ENCODE measurements around the gene GPHA2. TPM values are rescaled to one million over a fixed set of nuclear protein-coding genes. Genes with fewer than 3 reads are reported as not detected.

Gene GPHA2
- total RNA-seq, 1 experiment from 2014 or later = not detected

- no peak for DNase-seq (ENCODE audit: low read depth)
Observed at GRCh38 chr11:64891215-64891848, 44.4 kb downstream of the GPHA2 start.

GRCh38 chr11:64890522-64890939, 45.2 kb downstream of the GPHA2 start:
- DNase-seq (ENCODE audit: low read depth) = no peak

DNA sequence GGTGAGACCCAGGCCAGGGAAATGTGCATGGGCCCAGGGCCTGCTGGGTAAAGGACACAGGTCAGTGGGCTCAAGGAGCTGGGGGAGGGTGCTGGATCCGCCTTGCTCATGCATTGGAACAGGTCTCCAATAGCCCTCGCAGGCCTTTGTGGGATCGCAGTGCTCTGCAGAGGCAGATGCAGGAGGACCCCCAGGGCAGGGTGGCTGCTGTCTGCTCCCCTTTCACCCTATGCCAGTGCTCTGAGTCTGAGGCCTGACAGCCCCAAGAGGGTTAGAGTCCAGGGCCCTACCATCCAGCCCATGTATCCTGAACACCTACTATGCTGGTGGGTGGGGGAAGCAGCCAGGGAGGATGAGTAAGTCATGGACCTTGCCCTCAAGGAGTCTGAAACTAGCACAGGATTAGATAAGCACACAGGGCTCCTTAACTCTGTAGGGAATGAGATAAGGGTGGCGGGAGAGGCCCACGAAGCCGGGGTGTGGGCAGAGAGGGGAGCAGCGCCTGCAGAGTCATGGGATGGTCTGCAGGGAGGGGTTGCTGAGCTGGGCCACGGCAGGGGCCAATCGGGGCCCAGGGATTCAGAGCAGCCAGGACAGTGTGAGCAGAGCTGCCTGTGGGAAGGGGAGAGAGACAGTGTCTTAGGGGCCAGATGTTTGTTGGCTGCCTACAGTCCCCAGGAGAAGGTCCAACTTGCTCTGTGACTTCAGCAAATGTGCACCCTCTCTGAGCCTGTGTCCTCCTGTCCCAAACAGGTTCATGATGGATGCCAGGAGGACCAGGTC, 46.8 kb downstream of the GPHA2 start:
- no peak for DNase-seq (ENCODE audit: low read depth)

- no peak for DNase-seq (ENCODE audit: low read depth)
Observed at GRCh38 chr11:64888406-64888728, 47.3 kb downstream of the GPHA2 start.

- peak; percentile 56 for DNase-seq (ENCODE audit: low read depth)
Observed at GRCh38 chr11:64887757-64888405, 47.8 kb downstream of the GPHA2 start.

DNA sequence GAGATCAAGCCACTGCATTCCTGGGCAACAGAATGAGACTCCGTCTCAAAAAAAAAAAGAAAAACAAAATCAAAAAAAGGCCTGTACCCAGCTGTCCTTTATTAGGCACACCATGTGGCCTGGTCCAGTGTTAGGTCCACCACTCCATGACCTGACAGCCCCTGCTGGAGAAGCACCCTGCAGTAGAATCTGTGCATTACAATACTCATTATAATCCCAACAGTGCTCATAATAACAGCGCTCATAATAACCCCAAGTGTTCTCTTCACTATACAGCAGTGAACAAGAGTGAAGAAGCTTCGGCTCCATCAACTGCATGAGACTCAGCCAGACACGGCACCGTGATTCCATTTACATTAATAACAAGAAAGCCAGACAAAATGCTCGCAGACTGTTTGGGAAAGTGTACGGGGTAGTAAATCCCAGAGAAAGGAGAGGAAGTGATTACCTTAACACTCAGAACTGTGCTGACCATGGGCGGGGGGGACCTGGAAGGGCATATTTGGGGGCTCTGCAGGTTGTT, 48.4 kb downstream of the GPHA2 start:
- no peak for DNase-seq (ENCODE audit: low read depth)

DNA sequence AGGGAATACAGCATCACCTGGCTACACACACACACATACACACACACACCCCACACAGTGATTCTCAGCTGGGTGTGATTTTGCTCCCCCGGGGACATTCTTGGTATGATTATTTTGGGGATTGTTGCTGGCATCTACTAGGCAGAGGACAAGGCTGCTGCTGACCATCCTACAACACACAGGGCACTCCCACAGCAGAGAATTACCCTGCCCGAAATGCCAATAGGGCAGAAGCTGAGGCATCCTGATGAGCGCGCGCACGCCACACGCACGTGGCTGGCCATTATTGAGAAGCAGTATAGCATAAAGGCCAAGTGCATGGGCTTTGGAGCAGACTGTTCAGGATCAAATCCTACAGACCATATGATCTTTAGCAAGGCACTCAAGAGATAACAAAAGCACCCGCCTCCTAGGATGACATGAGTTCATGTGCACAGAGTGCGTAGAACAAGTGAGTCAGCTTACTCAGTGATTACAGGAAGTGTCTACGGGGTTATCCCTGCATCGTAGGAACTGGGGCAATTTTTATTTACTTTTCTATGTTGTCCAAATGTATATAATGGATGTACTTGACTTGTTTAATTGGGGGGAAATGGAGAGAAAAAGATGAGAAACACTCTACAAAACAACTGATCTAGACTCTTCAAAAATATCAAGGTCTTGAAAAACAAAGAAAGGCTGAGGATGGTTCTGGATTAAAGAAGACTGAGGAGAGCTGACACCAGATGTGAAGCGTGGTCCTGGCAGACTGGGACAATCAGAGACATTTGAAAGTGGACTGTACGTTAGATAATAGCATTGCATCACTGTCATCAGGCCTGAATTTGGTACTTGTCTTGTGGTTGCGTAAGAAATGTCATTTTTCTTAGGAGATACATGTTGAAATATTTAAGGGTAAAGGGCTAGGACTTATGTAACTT, 50.1 kb downstream of the GPHA2 start:
- peak; percentile 62 for DNase-seq (ENCODE audit: low read depth)

Other genes with a start within 250 kb of the GPHA2 start
- gene NRXN2, start 212.7 kb downstream of the GPHA2 start, total RNA-seq (2014; rRNA removed; shearing (Covaris generic)) = 0.10 and 0.36 TPM in 2 replicates
- not detected in 2 replicates for gene RASGRP2, start 191.8 kb downstream of the GPHA2 start, total RNA-seq (2014; rRNA removed; shearing (Covaris generic))
- not detected in 2 replicates for gene PYGM, start 175.9 kb downstream of the GPHA2 start, total RNA-seq (2014; rRNA removed; shearing (Covaris generic))
- 62.6 and 64.1 TPM in 2 replicates for gene SF1, start 157.4 kb downstream of the GPHA2 start, total RNA-seq (2014; rRNA removed; shearing (Covaris generic))
- 13.9 and 16.1 TPM in 2 replicates for gene MAP4K2, start 132.7 kb downstream of the GPHA2 start, total RNA-seq (2014; rRNA removed; shearing (Covaris generic))
- 11.7 and 14.8 TPM in 2 replicates for gene MEN1, start 125.3 kb downstream of the GPHA2 start, total RNA-seq (2014; rRNA removed; shearing (Covaris generic))
- gene CDC42BPG, start 91.2 kb downstream of the GPHA2 start, total RNA-seq (2014; rRNA removed; shearing (Covaris generic)) = 0.20 TPM in 1 of 2 replicates, not detected in the other
- gene EHD1, start 57.3 kb downstream of the GPHA2 start, total RNA-seq (2014; rRNA removed; shearing (Covaris generic)) = 82.1 and 92.3 TPM in 2 replicates
- gene ATG2A, start 18.7 kb downstream of the GPHA2 start, total RNA-seq (2014; rRNA removed; shearing (Covaris generic)) = 6.6 and 7.2 TPM in 2 replicates
- gene PPP2R5B, start 11.2 kb downstream of the GPHA2 start, total RNA-seq (2014; rRNA removed; shearing (Covaris generic)) = 12.5 and 17.8 TPM in 2 replicates
- gene MAJIN, start 36.2 kb upstream of the GPHA2 start, total RNA-seq (2014; rRNA removed; shearing (Covaris generic)) = not detected in 2 replicates
- 0.59 and 0.84 TPM in 2 replicates for gene BATF2, start 61.1 kb upstream of the GPHA2 start, total RNA-seq (2014; rRNA removed; shearing (Covaris generic))
- 166 and 176 TPM in 2 replicates for gene ARL2, start 78.3 kb upstream of the GPHA2 start, total RNA-seq (2014; rRNA removed; shearing (Covaris generic))
- gene SNX15, start 91.5 kb upstream of the GPHA2 start, total RNA-seq (2014; rRNA removed; shearing (Covaris generic)) = 25.8 and 27.0 TPM in 2 replicates
- 18.9 and 21.0 TPM in 2 replicates for gene SAC3D1, start 105.3 kb upstream of the GPHA2 start, total RNA-seq (2014; rRNA removed; shearing (Covaris generic))
- gene NAALADL1, start 122.7 kb upstream of the GPHA2 start, total RNA-seq (2014; rRNA removed; shearing (Covaris generic)) = not detected in 2 replicates
- 41.7 and 45.7 TPM in 2 replicates for gene CDCA5, start 148.1 kb upstream of the GPHA2 start, total RNA-seq (2014; rRNA removed; shearing (Covaris generic))
- gene ZFPL1, start 148.3 kb upstream of the GPHA2 start, total RNA-seq (2014; rRNA removed; shearing (Covaris generic)) = 58.3 and 65.6 TPM in 2 replicates
- 48.7 and 108 TPM in 2 replicates for gene VPS51, start 160.3 kb upstream of the GPHA2 start, total RNA-seq (2014; rRNA removed; shearing (Covaris generic))
- gene TM7SF2, start 176.0 kb upstream of the GPHA2 start, total RNA-seq (2014; rRNA removed; shearing (Covaris generic)) = 5.0 and 6.0 TPM in 2 replicates
- 7.6 and 10.2 TPM in 2 replicates for gene ZNHIT2, start 181.8 kb upstream of the GPHA2 start, total RNA-seq (2014; rRNA removed; shearing (Covaris generic))
- 366 and 448 TPM in 2 replicates for gene FAU, start 186.2 kb upstream of the GPHA2 start, total RNA-seq (2014; rRNA removed; shearing (Covaris generic))
- 50.6 and 69.5 TPM in 2 replicates for gene MRPL49, start 186.4 kb upstream of the GPHA2 start, total RNA-seq (2014; rRNA removed; shearing (Covaris generic))
- gene SYVN1, start 198.6 kb upstream of the GPHA2 start, total RNA-seq (2014; rRNA removed; shearing (Covaris generic)) = 15.6 and 29.2 TPM in 2 replicates
- gene SPDYC, start 234.3 kb upstream of the GPHA2 start, total RNA-seq (2014; rRNA removed; shearing (Covaris generic)) = not detected in 2 replicates
- 195 and 272 TPM in 2 replicates for gene CAPN1, start 246.0 kb upstream of the GPHA2 start, total RNA-seq (2014; rRNA removed; shearing (Covaris generic))

Measured in RPMI7951 (cell line).